Tibial nerve (tissue), 4 donors: ENCODE results near the gene METTL25B. TPM values are rescaled to one million over a fixed set of nuclear protein-coding genes. Genes with fewer than 3 reads are reported as not detected.

Experiments used
- DNase-seq, 2 donors: peaks; one replicate each; pipeline ENCODE4 v3.0.0-alpha.2; 2019; ENCODE audit warnings: low spot score in 2 of 2
- H3K27ac ChIP-seq, 4 donors: fragments of 200-600 bp; sonication (generic) in 3 of 4; one replicate each; pipeline ENCODE4 v1.5.1; 2017 to 2019; ENCODE audit warnings: mild to moderate bottlenecking in 1 of 4
- H3K27me3 ChIP-seq, 2 donors: fragments of 200-600 bp; sonication (generic) in 1 of 2; one replicate each; pipeline versions ENCODE4 v1.5.1 to v1.6.0; 2017 to 2019
- H3K36me3 ChIP-seq, 3 donors: fragments of 200-600 bp; sonication (generic); one replicate each; pipeline ENCODE4 v1.5.1; 2018 to 2019
- H3K4me1 ChIP-seq, 4 donors: fragments of 200-600 bp; sonication (generic) in 3 of 4; one replicate each; pipeline ENCODE4 v1.5.1; 2017 to 2019
- H3K4me3 ChIP-seq, 4 donors: fragments of 200-600 bp; sonication (generic) in 3 of 4; one replicate each; pipeline ENCODE4 v1.5.1; 2017 to 2019; ENCODE audit warnings: mild to moderate bottlenecking in 1 of 4, moderate library complexity in 1 of 4
- H3K9me3 ChIP-seq, 4 donors: fragments of 200-600 bp; sonication (generic) in 3 of 4; one replicate each; pipeline ENCODE4 v1.5.1; 2017 to 2019
- EP300 ChIP-seq, 2 donors: sonication (generic); formaldehyde crosslinking; IDR thresholded peaks; one replicate each; pipeline ENCODE4 v1.6.1; 2017; ENCODE audit warnings: antibody characterized with exemption in 2 of 2, mild to moderate bottlenecking in 1 of 2
- POLR2A ChIP-seq, 2 donors: fragments of 450-650 bp; IDR thresholded peaks; one replicate each; pipeline ENCODE4 v1.6.1; 2017; ENCODE audit warnings: antibody characterized with exemption in 2 of 2, mild to moderate bottlenecking in 2 of 2, moderate library complexity in 2 of 2
- WGBS, 2 donors: methylation state at CpG; one replicate each; pipeline ENCODE4 v1.1.5; 2018; 5-methylcytosine and 5-hydroxymethylcytosine counted together
- total RNA-seq, 4 donors: library from RNA; depleted of rRNA; stranded (reverse); fragments of >200 nt; gene quantifications; one replicate each; pipeline ENCODE4 v1.1.0, GENCODE V29; 2016
- TF ChIP-seq, protein P1 (sequence below), 5 experiments: fragments of 200-600 bp in 3 of 5; fragments of 450-650 bp in 2 of 5; sonication (generic) in 3 of 5; IDR thresholded peaks; one replicate each; pipeline ENCODE4 v1.5.1; 2016 to 2019; ENCODE audit warnings: antibody characterized with exemption in 5 of 5, mild to moderate bottlenecking in 3 of 5, moderate library complexity in 2 of 5

The METTL25B gene
- total RNA-seq, 4 donors from 2014 or later, result 36.5 to 50.1 (median 46.0) TPM

DNA sequence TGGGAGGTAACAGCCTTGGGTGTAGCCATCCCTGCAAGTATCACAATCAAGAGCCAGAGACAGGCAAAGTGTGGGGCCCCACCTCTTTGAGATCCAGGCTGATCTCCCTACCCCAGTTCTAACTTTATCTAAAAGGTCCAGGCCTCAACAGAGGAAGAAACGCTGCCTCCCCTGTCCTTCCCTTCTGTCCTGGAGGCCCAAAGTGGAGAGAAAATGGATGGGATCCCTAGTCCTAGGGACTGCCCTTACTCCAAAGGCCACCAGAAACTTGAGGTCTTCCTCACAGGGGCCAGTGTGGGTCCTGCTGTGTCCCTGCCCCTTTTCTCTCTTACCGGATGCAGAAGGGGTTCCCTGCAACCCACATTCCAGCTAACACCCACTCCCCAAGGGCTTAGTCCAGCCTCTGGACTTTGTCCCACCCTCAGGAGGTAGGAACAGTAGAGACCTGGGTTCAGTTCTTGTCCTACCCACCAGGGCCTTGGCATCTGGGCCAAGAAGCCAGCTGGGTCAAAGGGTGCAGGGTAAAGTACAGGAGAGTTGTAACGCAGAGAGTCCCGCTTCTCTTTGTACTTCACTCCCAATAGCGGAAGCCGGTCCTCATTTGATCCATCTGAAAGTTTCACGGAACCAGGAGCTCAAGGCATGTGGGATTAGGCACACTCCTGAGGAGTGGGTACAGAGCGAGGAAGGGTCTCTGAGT is 21.3 kb downstream of the METTL25B start:
- WGBS, 2 donors, result 22 to 24% methylated on average over 8 of the region's 8 CpGs
- DNase-seq, result no peak
- H3K27ac ChIP-seq, result peak overlapping the region; percentile 95 to 100 (median 98)
- H3K36me3 ChIP-seq, result peaks cover 0 to 9% (median 0%) of the 10 kb centered on the region in 3 donors
- H3K4me1 ChIP-seq, result peaks cover 0 to 75% (median 55%) of the 10 kb centered on the region in 4 donors
- no peaks in the 10 kb centered on the region for H3K9me3 ChIP-seq
- TF ChIP-seq, protein P1, sequence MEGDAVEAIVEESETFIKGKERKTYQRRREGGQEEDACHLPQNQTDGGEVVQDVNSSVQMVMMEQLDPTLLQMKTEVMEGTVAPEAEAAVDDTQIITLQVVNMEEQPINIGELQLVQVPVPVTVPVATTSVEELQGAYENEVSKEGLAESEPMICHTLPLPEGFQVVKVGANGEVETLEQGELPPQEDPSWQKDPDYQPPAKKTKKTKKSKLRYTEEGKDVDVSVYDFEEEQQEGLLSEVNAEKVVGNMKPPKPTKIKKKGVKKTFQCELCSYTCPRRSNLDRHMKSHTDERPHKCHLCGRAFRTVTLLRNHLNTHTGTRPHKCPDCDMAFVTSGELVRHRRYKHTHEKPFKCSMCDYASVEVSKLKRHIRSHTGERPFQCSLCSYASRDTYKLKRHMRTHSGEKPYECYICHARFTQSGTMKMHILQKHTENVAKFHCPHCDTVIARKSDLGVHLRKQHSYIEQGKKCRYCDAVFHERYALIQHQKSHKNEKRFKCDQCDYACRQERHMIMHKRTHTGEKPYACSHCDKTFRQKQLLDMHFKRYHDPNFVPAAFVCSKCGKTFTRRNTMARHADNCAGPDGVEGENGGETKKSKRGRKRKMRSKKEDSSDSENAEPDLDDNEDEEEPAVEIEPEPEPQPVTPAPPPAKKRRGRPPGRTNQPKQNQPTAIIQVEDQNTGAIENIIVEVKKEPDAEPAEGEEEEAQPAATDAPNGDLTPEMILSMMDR (IDR thresholded peaks at IDR 0.05), result no peak
- TF ChIP-seq EP300 (IDR thresholded peaks at IDR 0.05) (no peak), POLR2A (IDR thresholded peaks at IDR 0.05) (no peak)
- no peaks in the 10 kb centered on the region for H3K27me3 ChIP-seq
- peak overlapping the region; percentile 67 to 99 (median 92) for H3K4me3 ChIP-seq

DNA sequence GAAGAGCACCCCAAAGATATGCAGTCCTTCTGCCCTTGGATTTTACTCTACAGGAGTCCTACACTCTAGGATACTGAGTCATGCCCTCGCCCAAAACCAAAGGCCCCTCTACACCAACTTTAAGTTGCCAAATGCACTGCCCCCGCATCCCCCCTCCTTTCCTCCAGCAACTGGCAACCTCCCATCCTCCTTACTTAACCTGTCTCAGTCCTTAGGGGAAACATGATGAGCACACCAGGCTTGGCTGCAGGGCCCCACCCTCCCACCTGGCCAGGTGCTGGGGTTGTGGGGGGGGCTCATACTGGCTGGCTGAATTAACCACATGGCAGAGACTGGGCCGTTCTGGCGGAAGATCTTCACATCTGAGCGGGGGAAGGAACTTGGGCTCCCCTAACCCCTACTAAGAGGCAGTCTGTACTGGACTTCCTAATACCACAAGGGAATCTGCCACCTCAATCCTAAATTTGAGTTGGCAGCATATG is 22.0 kb downstream of the METTL25B start:
- Histone ChIP-seq H3K9me3 (no peaks in the 10 kb centered on the region), H3K27me3 (no peaks in the 10 kb centered on the region), H3K4me1 (peaks cover 0 to 73% (median 55%) of the 10 kb centered on the region in 4 donors), H3K4me3 (peak overlapping the region; percentile 67 to 99 (median 92)), H3K36me3 (peaks cover 0 to 2% (median 0%) of the 10 kb centered on the region in 3 donors), H3K27ac (peak overlapping the region; percentile 95 to 100 (median 98))
- WGBS, 2 donors, result 3 to 4% methylated on average over 5 of the region's 5 CpGs
- no peak for DNase-seq
- TF ChIP-seq, protein P1 (IDR thresholded peaks at IDR 0.05), result no peak
- TF ChIP-seq POLR2A (IDR thresholded peaks at IDR 0.05) (no peak), EP300 (IDR thresholded peaks at IDR 0.05) (no peak)

DNA sequence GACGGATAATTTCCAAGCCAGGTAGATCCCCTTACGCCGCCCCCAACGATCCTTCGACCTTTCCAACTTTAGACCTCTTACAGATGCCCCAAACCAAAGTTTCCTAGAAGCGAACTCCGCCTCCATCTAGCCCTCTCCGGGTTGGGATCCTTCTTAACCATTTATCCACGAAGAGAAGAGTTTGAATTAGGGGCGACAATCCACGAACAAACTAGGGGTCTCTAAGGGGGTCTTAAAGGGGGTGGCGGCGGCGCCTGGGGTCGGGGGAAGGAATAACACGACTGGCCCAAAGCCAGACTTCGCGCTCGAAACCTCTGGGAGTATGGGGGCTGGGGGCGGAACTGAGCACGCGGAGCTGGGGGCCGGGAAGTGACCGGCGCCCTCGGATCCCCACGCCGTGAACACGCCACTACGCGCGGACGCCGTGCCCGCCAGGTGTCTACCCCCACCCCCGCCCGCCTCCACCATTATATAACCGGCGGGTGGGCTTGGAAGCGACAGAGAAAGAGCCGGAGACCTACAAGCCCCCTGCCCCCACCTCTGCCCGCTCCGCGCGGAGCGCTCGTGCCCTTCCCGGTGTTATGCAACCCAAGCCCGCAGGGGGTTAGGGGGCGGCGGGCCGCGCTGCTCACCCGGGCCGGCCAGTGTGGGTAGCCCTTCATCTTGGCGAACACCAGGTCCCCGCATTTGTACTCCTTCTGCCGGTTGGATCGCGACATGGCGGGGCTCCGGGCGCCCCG is 22.6 kb downstream of the METTL25B start:
- DNase-seq, result peak; percentile 32 to 39
- H3K27me3 ChIP-seq, result no peaks in the 10 kb centered on the region
- peak overlapping the region; percentile 67 to 99 (median 92) for H3K4me3 ChIP-seq
- no peaks in the 10 kb centered on the region for H3K36me3 ChIP-seq
- TF ChIP-seq POLR2A (IDR thresholded peaks at IDR 0.05), result no peak
- TF ChIP-seq, protein P1 (IDR thresholded peaks at IDR 0.05), result peak in 2 of 5 experiments; percentile 43 to 54
- TF ChIP-seq EP300 (IDR thresholded peaks at IDR 0.05), result peak in 1 of 2 donors; percentile 53
- peaks cover 0 to 73% (median 49%) of the 10 kb centered on the region in 4 donors for H3K4me1 ChIP-seq
- peak overlapping the region; percentile 95 to 100 (median 98) for H3K27ac ChIP-seq
- 0% methylated on average over 26 to 38 of the region's 64 CpGs for WGBS, 2 donors
- no peaks in the 10 kb centered on the region for H3K9me3 ChIP-seq

DNA sequence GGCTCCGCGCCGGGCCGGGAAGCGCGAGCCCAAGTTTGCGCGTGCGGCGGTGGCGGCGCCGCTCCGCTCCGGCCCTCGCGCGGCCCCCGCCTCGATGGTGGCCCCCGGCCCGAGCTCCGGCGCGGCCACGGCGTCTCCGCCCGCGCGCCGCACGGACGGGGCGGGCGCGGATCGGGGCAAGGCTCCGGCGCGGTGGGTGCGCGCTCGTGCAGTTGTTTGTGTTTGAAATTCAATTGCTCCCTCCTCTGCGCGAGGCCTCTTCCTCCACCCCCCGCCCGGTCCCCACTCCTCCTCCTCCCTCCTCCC is 23.1 kb downstream of the METTL25B start, which contains the start of gene HDGF:
Gene HDGF (minus strand): TSS at position 225 of the 306 bp plus-strand sequence. CDS start 246 bp downstream, outside the sequence.
- TF ChIP-seq, protein P1 (IDR thresholded peaks at IDR 0.05), result peak in 1 of 5 experiments; percentile 4
- TF ChIP-seq EP300 (IDR thresholded peaks at IDR 0.05) (no peak), POLR2A (IDR thresholded peaks at IDR 0.05) (peak; percentile 51 to 66)
- H3K4me1 ChIP-seq, result peaks cover 0 to 69% (median 44%) of the 10 kb centered on the region in 4 donors
- WGBS, 2 donors, result 0 to 1% methylated on average over 28 to 46 of the region's 48 CpGs
- no peaks in the 10 kb centered on the region for H3K27me3 ChIP-seq
- H3K4me3 ChIP-seq, result peak within 1 kb of the TSS; percentile 67 to 99 (median 92)
- peak within 1 kb of the TSS; percentile 95 to 100 (median 98) for H3K27ac ChIP-seq
- no peak for DNase-seq
- no peaks in the 10 kb centered on the region for H3K36me3 ChIP-seq
- H3K9me3 ChIP-seq, result no peaks in the 10 kb centered on the region
